Measurements from ENCODE around the gene SP5.

- TF ChIP-seq CTCF (IDR thresholded peaks at IDR 0.05) (no peak), POLR2A (IDR thresholded peaks at IDR 0.05) (no peak)
These were observed 29.5 kb upstream of the SP5 start for GRCh38 chr2:170685591-170685990.

All from breast epithelium (tissue), 3 donors.